HTR-8/SVneo (cell line): ENCODE measurements around the gene ADSL.

Experiments used
- DNase-seq: peaks from one replicate; pipeline ENCODE4 v3.0.0; 2011; ENCODE audit warnings: low spot score, mixed read lengths; ENCODE audit not compliant: insufficient read length
- FAIRE-seq: peaks from 2 replicates; lab custom pipeline; 2011; peaks lifted over from hg19 to GRCh38; lab: Jason Lieb, UNC

ADSL gene

GRCh38 chr22:40415531-40416266 is 69.4 kb downstream of the ADSL start:
- no peak for FAIRE-seq
- no peak for DNase-seq

- DNase-seq (no peak), FAIRE-seq (no peak)
These were observed 69.9 kb downstream of the ADSL start for GRCh38 chr22:40416267-40416570.

- DNase-seq (no peak), FAIRE-seq (no peak)
These were observed 70.3 kb downstream of the ADSL start for GRCh38 chr22:40416636-40417035.

GRCh38 chr22:40417041-40417440 is 70.7 kb downstream of the ADSL start:
- DNase-seq: no peak
- FAIRE-seq: no peak

GRCh38 chr22:40417881-40418280 is 71.6 kb downstream of the ADSL start:
- no peak for FAIRE-seq
- DNase-seq: no peak

GRCh38 chr22:40418366-40419201 is 72.3 kb downstream of the ADSL start:
- no peak for FAIRE-seq

GRCh38 chr22:40419718-40420117 is 73.4 kb downstream of the ADSL start:
- FAIRE-seq (no peak), DNase-seq (no peak)

More at GRCh38 chr22:40418366-40419201, 72.3 kb downstream of the ADSL start:
- DNase-seq: no peak

GRCh38 chr22:40420341-40421081 is 74.2 kb downstream of the ADSL start:
- FAIRE-seq (no peak), DNase-seq (no peak)

- FAIRE-seq (no peak), DNase-seq (no peak)
These were observed 74.7 kb downstream of the ADSL start for GRCh38 chr22:40421082-40421350.

GRCh38 chr22:40421941-40422340 is 75.6 kb downstream of the ADSL start:
- no peak for DNase-seq
- FAIRE-seq: no peak

- no peak for DNase-seq
- FAIRE-seq: no peak
These were observed 76.4 kb downstream of the ADSL start for GRCh38 chr22:40422558-40423309.

- no peak for FAIRE-seq
- no peak for DNase-seq
These were observed 77.0 kb downstream of the ADSL start for GRCh38 chr22:40423310-40423688.

- FAIRE-seq (no peak), DNase-seq (no peak)
These were observed 77.8 kb downstream of the ADSL start for GRCh38 chr22:40423882-40424640.

- no peak for FAIRE-seq
- DNase-seq: no peak
These were observed 78.8 kb downstream of the ADSL start for GRCh38 chr22:40425082-40425481.

- FAIRE-seq (no peak), DNase-seq (no peak)
These were observed 80.5 kb downstream of the ADSL start for GRCh38 chr22:40426594-40427333.

- no peak for FAIRE-seq
- DNase-seq: no peak
These were observed 82.5 kb downstream of the ADSL start for GRCh38 chr22:40428796-40429195.

- no peak for DNase-seq
- FAIRE-seq: no peak
These were observed 83.2 kb downstream of the ADSL start for GRCh38 chr22:40429481-40429880.

GRCh38 chr22:40430991-40431390 is 84.7 kb downstream of the ADSL start:
- FAIRE-seq: no peak
- no peak for DNase-seq

- DNase-seq: no peak
- FAIRE-seq: no peak
These were observed 85.9 kb downstream of the ADSL start for GRCh38 chr22:40432157-40432556.
